Hepatocyte (in vitro differentiated cells): ENCODE data around the gene WDR62.
"Not testable (repeated sequence)": the region's sequence is repeated elsewhere in the genome, so short reads cannot be mapped to it uniquely, and the experiment has no call there.

Experiments used
- EZH2 ChIP-seq: fragments of 200-600 bp; sonication (generic); IDR thresholded peaks from 2 replicates; pipeline ENCODE4 v1.6.1; 2016; ENCODE audit warnings: antibody characterized with exemption, mild to moderate bottlenecking, borderline replicate concordance
- EZH2phosphoT487 ChIP-seq: fragments of 200-600 bp; sonication (generic); IDR thresholded peaks from one replicate; pipeline ENCODE4 v1.6.1; 2018; ENCODE audit warnings: antibody characterized with exemption, mild to moderate bottlenecking, low read depth, moderate library complexity; ENCODE audit not compliant: unreplicated experiment, severe bottlenecking
- TF ChIP-seq, protein P1 (sequence below): fragments of 200-600 bp; sonication (generic); IDR thresholded peaks from 2 replicates; pipeline ENCODE4 v1.5.1; 2016; ENCODE audit warnings: antibody characterized with exemption, mild to moderate bottlenecking; ENCODE audit not compliant: poor library complexity

DNA sequence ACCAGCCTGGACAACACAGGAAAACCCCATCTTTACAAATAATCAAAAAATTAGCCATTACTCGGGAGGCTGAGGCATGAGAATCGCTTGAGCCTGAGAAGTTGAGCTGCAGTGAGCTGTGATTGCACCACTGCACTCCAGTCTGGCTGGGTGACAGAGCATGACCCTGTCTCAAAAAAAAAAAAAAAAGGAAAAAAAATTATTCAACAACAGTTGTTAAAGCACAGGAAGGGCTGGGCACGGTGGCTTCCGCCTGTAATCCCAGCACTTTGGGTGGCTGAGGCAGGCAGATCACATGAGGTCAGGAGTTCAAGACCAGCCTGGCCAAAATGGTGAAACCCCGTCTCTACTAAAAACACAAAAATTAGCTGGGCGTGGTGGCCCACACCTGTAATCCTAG lies 76.5 kb downstream of the WDR62 start:
- TF ChIP-seq, protein P1, sequence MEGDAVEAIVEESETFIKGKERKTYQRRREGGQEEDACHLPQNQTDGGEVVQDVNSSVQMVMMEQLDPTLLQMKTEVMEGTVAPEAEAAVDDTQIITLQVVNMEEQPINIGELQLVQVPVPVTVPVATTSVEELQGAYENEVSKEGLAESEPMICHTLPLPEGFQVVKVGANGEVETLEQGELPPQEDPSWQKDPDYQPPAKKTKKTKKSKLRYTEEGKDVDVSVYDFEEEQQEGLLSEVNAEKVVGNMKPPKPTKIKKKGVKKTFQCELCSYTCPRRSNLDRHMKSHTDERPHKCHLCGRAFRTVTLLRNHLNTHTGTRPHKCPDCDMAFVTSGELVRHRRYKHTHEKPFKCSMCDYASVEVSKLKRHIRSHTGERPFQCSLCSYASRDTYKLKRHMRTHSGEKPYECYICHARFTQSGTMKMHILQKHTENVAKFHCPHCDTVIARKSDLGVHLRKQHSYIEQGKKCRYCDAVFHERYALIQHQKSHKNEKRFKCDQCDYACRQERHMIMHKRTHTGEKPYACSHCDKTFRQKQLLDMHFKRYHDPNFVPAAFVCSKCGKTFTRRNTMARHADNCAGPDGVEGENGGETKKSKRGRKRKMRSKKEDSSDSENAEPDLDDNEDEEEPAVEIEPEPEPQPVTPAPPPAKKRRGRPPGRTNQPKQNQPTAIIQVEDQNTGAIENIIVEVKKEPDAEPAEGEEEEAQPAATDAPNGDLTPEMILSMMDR: not testable (repeated sequence)
- TF ChIP-seq EZH2phosphoT487, EZH2: not testable (repeated sequence)
